GM23248 (cell line): ENCODE data around the gene NFIX. TPM values are rescaled to one million over a fixed set of nuclear protein-coding genes. Genes with fewer than 3 reads are reported as not detected.
"Not testable (repeated sequence)": the region's sequence is repeated elsewhere in the genome, so short reads cannot be mapped to it uniquely, and the experiment has no call there.

Experiments
- DNase-seq: peaks from one replicate; pipeline ENCODE4 v3.0.0-alpha.2; 2015
- H2AFZ ChIP-seq: fragments of 200-600 bp; sonication (generic); 2 replicates; pipeline ENCODE4 v1.6.1; 2016; ENCODE audit warnings: antibody characterized with exemption
- H3F3A ChIP-seq: fragments of 200-600 bp; sonication (generic); 2 replicates; pipeline ENCODE4 v1.6.1; 2016; ENCODE audit warnings: mild to moderate bottlenecking, antibody characterized with exemption, mixed run types; ENCODE audit not compliant: insufficient read depth
- H3K27ac ChIP-seq: fragments of 200-600 bp; sonication (generic); 2 replicates; pipeline ENCODE4 v1.5.1; 2016; ENCODE audit warnings: mild to moderate bottlenecking
- H3K27me3 ChIP-seq: fragments of 200-600 bp; sonication (generic); replicated peaks from 2 replicates; pipeline ENCODE4 v1.6.1; 2016; ENCODE audit warnings: mild to moderate bottlenecking; ENCODE audit not compliant: insufficient read depth
- H3K36me3 ChIP-seq: fragments of 200-600 bp; sonication (generic); 2 replicates; pipeline ENCODE4 v1.6.1; 2016; ENCODE audit warnings: low read depth, mild to moderate bottlenecking
- H3K4me1 ChIP-seq: fragments of 200-600 bp; sonication (generic); 2 replicates; pipeline ENCODE4 v1.6.1; 2016; ENCODE audit warnings: mild to moderate bottlenecking; ENCODE audit not compliant: insufficient read depth
- H3K4me2 ChIP-seq: fragments of 200-600 bp; sonication (generic); one replicate; pipeline ENCODE4 v1.6.1; 2016; ENCODE audit warnings: mild to moderate bottlenecking; ENCODE audit not compliant: unreplicated experiment
- H3K4me3 ChIP-seq: fragments of 200-600 bp; sonication (generic); 2 replicates; pipeline ENCODE4 v1.5.1; 2016; ENCODE audit warnings: mild to moderate bottlenecking
- H3K79me2 ChIP-seq: fragments of 200-600 bp; sonication (generic); 2 replicates; pipeline ENCODE4 v1.6.1; 2016; ENCODE audit warnings: mild to moderate bottlenecking; ENCODE audit not compliant: insufficient read depth
- H3K9ac ChIP-seq: fragments of 200-600 bp; sonication (generic); 2 replicates; pipeline ENCODE4 v1.6.1; 2016; ENCODE audit warnings: mild to moderate bottlenecking
- H3K9me2 ChIP-seq: fragments of 200-600 bp; sonication (generic); 2 replicates; pipeline ENCODE4 v1.6.1; 2016; ENCODE audit warnings: mixed run types, mild to moderate bottlenecking, moderate library complexity; ENCODE audit not compliant: insufficient read depth
- H3K9me3 ChIP-seq: fragments of 200-600 bp; sonication (generic); one replicate; pipeline ENCODE4 v1.6.1; 2017; ENCODE audit warnings: low read depth
- H4K20me1 ChIP-seq: fragments of 200-600 bp; sonication (generic); 2 replicates; pipeline ENCODE4 v1.6.0; 2016; ENCODE audit not compliant: insufficient read depth
- EZH2 ChIP-seq: fragments of 200-600 bp; sonication (generic); IDR thresholded peaks from 2 replicates; pipeline ENCODE4 v1.6.1; 2018; ENCODE audit warnings: antibody characterized with exemption, mild to moderate bottlenecking; ENCODE audit not compliant: insufficient read depth, poor library complexity, severe bottlenecking
- EZH2phosphoT487 ChIP-seq: fragments of 200-600 bp; sonication (generic); IDR thresholded peaks from 2 replicates; pipeline ENCODE4 v1.6.1; 2018; ENCODE audit warnings: antibody characterized with exemption, moderate library complexity, mild to moderate bottlenecking, low read depth; ENCODE audit not compliant: insufficient read depth
- WGBS, 2 experiments: methylation state at CpG; one replicate each; pipeline ENCODE4 v1.1.6; 2015 to 2017; ENCODE audit warnings: low lambda C conversion rate in 2 of 2, low coverage in 1 of 2; ENCODE audit errors: missing lambda C conversion rate in 2 of 2; 5-methylcytosine and 5-hydroxymethylcytosine counted together
- in situ Hi-C: fragments of 300-500 bp; cut with MboI; formaldehyde crosslinking; loops from 2 replicates; pipeline ENCODE4 v1.15.0; 2020
- polyA plus RNA-seq: library from polyadenylated mRNA; unstranded; fragments of >200 nt; fragmentation: Nextera tagmentation; extraction: Ambion mirVana; gene quantifications from 2 replicates; pipeline ENCODE4 v1.2.1, GENCODE V29; 2016
- total RNA-seq: library from RNA; depleted of rRNA; stranded (reverse); fragments of >200 nt; shearing (Covaris generic); gene quantifications from 2 replicates; pipeline ENCODE4 v1.2.3, GENCODE V29; 2014

The NFIX gene
- total and polyA plus RNA-seq, 2 experiments from 2014 or later = 60.8 to 71.0 TPM

DNA sequence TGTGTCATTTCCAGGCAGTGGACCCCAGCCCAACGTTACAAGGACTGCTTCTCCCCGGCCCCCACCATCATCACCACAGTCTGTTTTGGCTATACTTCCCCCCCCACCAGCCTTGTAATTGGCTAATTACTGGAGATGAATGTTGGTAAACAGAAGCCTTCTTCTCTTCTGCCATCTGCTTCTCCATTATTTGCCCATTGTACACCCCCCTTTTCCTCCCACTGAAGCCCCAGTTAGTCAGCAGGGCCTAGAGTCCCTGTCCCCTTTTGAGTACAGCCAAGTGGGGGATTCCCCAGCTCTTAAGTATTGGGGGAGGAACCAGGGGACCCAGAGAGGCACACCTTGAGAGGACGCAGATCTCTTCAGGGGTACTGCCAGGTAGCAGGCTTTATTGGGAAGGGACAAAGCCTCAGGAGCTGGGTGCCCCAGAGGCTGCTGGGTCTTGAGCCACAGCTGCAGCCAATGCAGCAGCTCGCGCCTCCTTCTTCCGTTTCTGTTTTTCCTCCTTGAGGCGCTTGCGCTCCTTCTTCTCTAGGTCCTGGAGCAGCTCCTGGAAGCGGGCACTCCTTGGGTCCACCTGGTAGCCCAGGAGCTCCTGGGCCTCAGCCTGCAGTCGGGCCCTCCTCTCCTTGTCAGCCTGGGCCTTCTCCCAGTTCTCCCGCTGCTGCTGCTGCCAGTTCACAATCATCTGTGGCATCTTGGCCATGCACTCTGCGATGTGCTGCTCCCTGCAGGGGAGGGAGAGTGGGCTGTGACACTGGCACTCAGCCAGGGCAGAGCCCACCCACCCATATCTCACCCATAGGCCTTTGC, 41.3 kb upstream of the NFIX start:
- Histone ChIP-seq H4K20me1 (no peaks in the 10 kb centered on the region), H3K9ac (peak overlapping the region; percentile 91), H3F3A (peaks cover 50% of the 10 kb centered on the region), H3K9me2 (no peaks in the 10 kb centered on the region), H3K36me3 (peaks cover 18% of the 10 kb centered on the region; the same call in 1 of the 2 replicates), H3K4me2 (peak overlapping the region; percentile 50), H3K79me2 (peaks cover 86% of the 10 kb centered on the region), H3K4me1 (peaks cover 19% of the 10 kb centered on the region), H3K27me3 (no peaks in the 10 kb centered on the region), H3K9me3 (no peaks in the 10 kb centered on the region), H3K27ac (peak overlapping the region; percentile 99), H2AFZ (no peak overlapping the region), H3K4me3 (no peak overlapping the region)
- no peak for TF ChIP-seq EZH2
- TF ChIP-seq EZH2phosphoT487 = no peak
- DNase-seq = peak; percentile 15
- in situ Hi-C loops = loop anchor here (25.0 kb wide), 1 partner anchor 633 kb away; no protein-coding TSS in a partner anchor
- WGBS, 2 experiments = 63 to 67% methylated on average over 11 of the region's 12 CpGs

DNA sequence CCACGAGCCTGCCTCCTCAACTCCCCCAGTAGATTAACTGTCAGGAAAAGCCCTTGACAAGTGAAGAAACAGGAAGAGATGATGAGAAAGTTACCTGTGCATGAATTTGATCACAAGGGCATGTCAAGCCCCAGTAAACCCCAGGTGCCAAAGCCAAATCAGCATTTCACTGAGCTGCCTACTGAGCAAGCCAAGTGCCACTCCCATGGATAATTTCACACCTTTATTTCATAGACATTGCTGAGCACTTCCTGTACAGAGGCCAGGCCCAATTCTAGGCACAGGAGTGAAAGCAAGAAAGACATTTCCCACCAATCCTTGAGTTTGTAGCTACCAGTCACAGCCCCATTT, 40.7 kb upstream of the NFIX start:
- no peaks in the 10 kb centered on the region for H4K20me1 ChIP-seq
- DNase-seq = no peak
- H3K9me3 ChIP-seq = no peaks in the 10 kb centered on the region
- H3K4me1 ChIP-seq = peaks cover 19% of the 10 kb centered on the region
- no peaks in the 10 kb centered on the region for H3K9me2 ChIP-seq
- peak overlapping the region; percentile 99 for H3K27ac ChIP-seq
- H3K4me2 ChIP-seq = peak overlapping the region; percentile 18
- peaks cover 18% of the 10 kb centered on the region; the same call in 1 of the 2 replicates for H3K36me3 ChIP-seq
- no peak overlapping the region for H2AFZ ChIP-seq
- WGBS, 2 experiments = 14 to 20% methylated on average over 1 of the region's 1 CpG
- H3K27me3 ChIP-seq = no peaks in the 10 kb centered on the region
- TF ChIP-seq EZH2phosphoT487 (no peak), EZH2 (no peak)
- peaks cover 50% of the 10 kb centered on the region for H3F3A ChIP-seq
- H3K4me3 ChIP-seq = 0 out of 2 replicates have a peak overlapping the region, but pooled peaks have one; percentile 79
- peak overlapping the region; percentile 91; the same call in 1 of the 2 replicates for H3K9ac ChIP-seq
- peaks cover 80% of the 10 kb centered on the region for H3K79me2 ChIP-seq
- in situ Hi-C loops = loop anchor here (25.0 kb wide), 1 partner anchor 633 kb away; no protein-coding TSS in a partner anchor

DNA sequence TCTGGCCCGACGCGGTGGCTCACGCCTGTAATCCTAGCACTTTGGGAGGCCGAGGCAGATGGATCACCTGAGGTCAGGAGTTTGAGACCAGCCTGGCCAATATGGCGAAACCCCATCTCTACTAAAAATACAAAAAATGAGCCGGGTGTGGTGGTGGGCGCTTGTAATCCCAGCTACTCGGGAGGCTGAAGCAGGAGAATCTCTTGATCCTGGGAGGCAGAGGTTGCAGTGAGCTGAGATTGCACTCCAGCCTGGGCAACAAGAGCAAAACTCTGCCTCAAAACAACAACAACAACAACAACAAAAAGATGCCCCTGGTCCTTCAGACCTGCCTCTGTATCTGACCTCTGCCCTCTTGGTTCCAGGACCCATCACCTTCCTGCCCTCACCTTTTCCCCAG, 39.7 kb upstream of the NFIX start:
- not testable (repeated sequence) for DNase-seq, H3K27me3 ChIP-seq, H4K20me1 ChIP-seq, H2AFZ ChIP-seq, H3K9me2 ChIP-seq, H3K9me3 ChIP-seq
- Histone ChIP-seq H3K36me3 (peaks cover 17% of the 10 kb centered on the region; the same call in 1 of the 2 replicates), H3K79me2 (peaks cover 70% of the 10 kb centered on the region), H3K9ac (peak overlapping the region; percentile 91), H3K4me3 (peak overlapping the region; percentile 79), H3F3A (peaks cover 49% of the 10 kb centered on the region), H3K27ac (peak overlapping the region; percentile 99), H3K4me1 (peaks cover 19% of the 10 kb centered on the region), H3K4me2 (peak overlapping the region; percentile 78)
- in situ Hi-C loops = loop anchor here (25.0 kb wide), 1 partner anchor 632 kb away; no protein-coding TSS in a partner anchor
- 96 to 97% methylated on average over 4 to 9 of the region's 9 CpGs for WGBS, 2 experiments

DNA sequence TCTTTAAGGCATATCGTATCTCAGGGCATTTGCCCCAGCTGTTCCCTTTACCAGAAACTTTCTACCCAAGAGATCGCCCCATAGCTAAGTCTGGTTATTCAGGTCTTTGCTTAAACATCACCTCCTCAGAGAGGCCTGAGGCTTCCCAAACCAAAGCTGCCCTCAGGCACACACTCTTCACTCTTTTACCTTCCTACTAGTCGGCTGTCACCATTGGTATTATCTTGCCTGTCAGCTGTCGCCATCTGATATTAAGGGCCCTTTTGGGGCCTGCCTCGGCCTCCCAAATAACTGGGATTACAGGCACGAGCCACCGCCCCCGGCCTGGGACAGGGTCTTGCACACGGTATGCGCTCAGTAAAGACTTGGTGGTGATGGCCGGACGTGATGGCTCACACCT, 39.3 kb upstream of the NFIX start:
- Histone ChIP-seq H3K36me3 (peaks cover 13% of the 10 kb centered on the region; the same call in 1 of the 2 replicates), H3K27me3 (no peaks in the 10 kb centered on the region), H3F3A (peaks cover 45% of the 10 kb centered on the region), H2AFZ (peak overlapping the region; percentile 85; the same call in 1 of the 2 replicates), H3K27ac (peak overlapping the region; percentile 99), H3K9me2 (no peaks in the 10 kb centered on the region), H3K9me3 (no peaks in the 10 kb centered on the region), H3K79me2 (peaks cover 67% of the 10 kb centered on the region), H3K4me2 (peak overlapping the region; percentile 78), H3K4me1 (peaks cover 19% of the 10 kb centered on the region), H4K20me1 (no peaks in the 10 kb centered on the region), H3K9ac (peak overlapping the region; percentile 91), H3K4me3 (peak overlapping the region; percentile 79)
- WGBS, 2 experiments = 27 to 31% methylated on average over 12 of the region's 12 CpGs
- TF ChIP-seq EZH2 (no peak), EZH2phosphoT487 (no peak)
- peak; percentile 32 for DNase-seq
- in situ Hi-C loops = loop anchor here (25.0 kb wide), 1 partner anchor 631 kb away; no protein-coding TSS in a partner anchor
